ENCODE results near the gene CRAMP1. TPM values are rescaled to one million over a fixed set of nuclear protein-coding genes. Genes with fewer than 3 reads are reported as not detected.
"Not testable (repeated sequence)": the region's sequence is repeated elsewhere in the genome, so short reads cannot be mapped to it uniquely, and the experiment has no call there.

CRAMP1 gene
- total and polyA plus RNA-seq, 2 donors from 2014 or later: 2.9 to 20.0 TPM

DNA sequence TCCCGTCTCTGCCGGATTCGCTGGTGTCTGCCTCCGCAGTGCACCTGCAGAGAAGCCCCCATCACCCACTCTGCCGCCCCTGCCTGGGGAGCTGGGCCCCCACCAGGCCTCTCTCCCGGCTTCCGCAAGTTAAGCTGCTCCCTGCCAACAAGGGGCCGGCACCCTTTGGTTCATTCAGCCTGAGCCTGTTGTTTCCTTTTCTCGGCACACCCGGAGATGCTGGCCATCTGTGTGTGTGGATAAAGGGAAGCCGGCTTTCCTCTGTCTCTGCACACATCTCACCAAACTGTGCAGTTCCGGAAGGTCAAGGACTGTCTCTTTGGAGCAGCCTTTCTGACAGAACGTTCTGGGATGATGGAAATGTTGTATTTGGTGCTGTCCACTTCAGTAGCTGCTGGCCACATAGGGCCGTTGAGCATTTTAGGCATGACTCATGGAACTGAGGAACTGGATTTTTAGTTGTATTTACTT lies 100.7 kb downstream of the CRAMP1 start:
- no peak for FAIRE-seq
- no peak overlapping the region for H3K9ac ChIP-seq (ENCODE audit: low read length in 3 of 3)

DNA sequence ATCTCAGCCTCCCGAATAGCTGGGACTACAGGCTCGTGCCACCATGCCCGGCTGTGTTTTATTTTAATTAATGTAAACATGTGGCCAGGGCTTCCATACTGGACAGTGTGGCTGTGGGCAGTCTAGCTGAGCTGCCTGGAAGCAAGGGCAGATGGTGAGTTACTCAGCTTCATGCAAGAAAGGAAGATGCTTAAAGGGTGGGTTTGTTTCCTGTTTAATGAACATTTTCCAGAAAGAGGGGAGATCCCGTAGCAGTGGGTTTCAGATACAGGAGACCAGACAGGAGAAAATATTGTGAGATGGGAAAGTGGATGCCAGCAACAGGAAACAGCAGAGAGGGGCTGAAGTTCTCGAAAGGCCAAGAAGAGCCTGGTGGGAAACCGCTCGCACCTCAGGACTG lies 101.2 kb downstream of the CRAMP1 start:
- no peak for FAIRE-seq

More for the DNA sequence above, 100.7 kb downstream of the CRAMP1 start:
- intact Hi-C loops (cut with DNase I): no loop called here
- DNase-seq: no peak
- Histone ChIP-seq H3K27ac (ENCODE audit: low read depth in 2 of 2, low read length in 2 of 2) (peak overlapping the region in 1 of 2 donors; percentile 13), H3K27me3 (ENCODE audit: control insufficient read depth, insufficient read depth, low read length) (no peaks in the 10 kb centered on the region), H3K4me3 (ENCODE audit: low read length in 3 of 3) (peak overlapping the region in 1 of 3 donors; percentile 38), H3K36me3 (ENCODE audit: control insufficient read depth in 2 of 3, insufficient read depth in 3 of 3, low read length in 3 of 3) (no peaks in the 10 kb centered on the region), H3K9me3 (ENCODE audit: control insufficient read depth in 2 of 3, insufficient read depth in 1 of 3, low read length in 3 of 3) (no peaks in the 10 kb centered on the region), H3K4me1 (ENCODE audit: control insufficient read depth in 2 of 3, insufficient read depth in 2 of 3, low read depth in 1 of 3, low read length in 3 of 3) (peaks cover 0 to 12% (median 11%) of the 10 kb centered on the region in 3 donors)
- TF ChIP-seq, protein P1, sequence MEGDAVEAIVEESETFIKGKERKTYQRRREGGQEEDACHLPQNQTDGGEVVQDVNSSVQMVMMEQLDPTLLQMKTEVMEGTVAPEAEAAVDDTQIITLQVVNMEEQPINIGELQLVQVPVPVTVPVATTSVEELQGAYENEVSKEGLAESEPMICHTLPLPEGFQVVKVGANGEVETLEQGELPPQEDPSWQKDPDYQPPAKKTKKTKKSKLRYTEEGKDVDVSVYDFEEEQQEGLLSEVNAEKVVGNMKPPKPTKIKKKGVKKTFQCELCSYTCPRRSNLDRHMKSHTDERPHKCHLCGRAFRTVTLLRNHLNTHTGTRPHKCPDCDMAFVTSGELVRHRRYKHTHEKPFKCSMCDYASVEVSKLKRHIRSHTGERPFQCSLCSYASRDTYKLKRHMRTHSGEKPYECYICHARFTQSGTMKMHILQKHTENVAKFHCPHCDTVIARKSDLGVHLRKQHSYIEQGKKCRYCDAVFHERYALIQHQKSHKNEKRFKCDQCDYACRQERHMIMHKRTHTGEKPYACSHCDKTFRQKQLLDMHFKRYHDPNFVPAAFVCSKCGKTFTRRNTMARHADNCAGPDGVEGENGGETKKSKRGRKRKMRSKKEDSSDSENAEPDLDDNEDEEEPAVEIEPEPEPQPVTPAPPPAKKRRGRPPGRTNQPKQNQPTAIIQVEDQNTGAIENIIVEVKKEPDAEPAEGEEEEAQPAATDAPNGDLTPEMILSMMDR (IDR thresholded peaks at IDR 0.05; ENCODE audit: borderline replicate concordance, extremely low read depth, insufficient read depth): no peak

DNA sequence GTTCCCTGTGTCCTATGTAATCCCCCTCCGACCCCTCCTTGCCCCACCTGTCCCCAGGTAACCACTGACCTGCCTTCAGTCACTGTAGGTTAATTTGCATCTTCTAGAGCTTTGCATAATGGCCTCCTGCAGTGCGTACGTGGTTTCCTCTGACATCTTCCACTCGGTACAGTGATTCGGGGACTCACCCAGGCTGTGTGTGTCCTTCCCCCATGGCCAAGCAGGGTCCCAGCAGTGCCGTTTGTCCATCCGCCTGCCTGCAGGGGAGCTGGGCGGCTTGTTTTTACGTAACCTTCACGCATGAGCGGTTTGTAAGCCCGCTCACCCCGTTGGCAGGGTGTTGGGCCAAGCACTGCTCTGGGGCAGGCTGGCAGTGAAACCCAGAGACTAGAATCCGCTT lies 101.8 kb downstream of the CRAMP1 start:
- H3K4me3 ChIP-seq (ENCODE audit: low read length in 3 of 3): peak overlapping the region in 2 of 3 donors; percentile 30 to 38
- no peaks in the 10 kb centered on the region for H3K9me3 ChIP-seq (ENCODE audit: control insufficient read depth in 2 of 3, insufficient read depth in 1 of 3, low read length in 3 of 3)
- DNase-seq: peak; percentile 44 to 84 (median 56)
- TF ChIP-seq, protein P1 (IDR thresholded peaks at IDR 0.05; ENCODE audit: borderline replicate concordance, extremely low read depth, insufficient read depth): no peak
- intact Hi-C loops (cut with DNase I): no loop called here
- peak overlapping the region in 1 of 3 donors; percentile 38 for H3K9ac ChIP-seq (ENCODE audit: low read length in 3 of 3)
- H3K4me1 ChIP-seq (ENCODE audit: control insufficient read depth in 2 of 3, insufficient read depth in 2 of 3, low read depth in 1 of 3, low read length in 3 of 3): peaks cover 0 to 10% (median 8%) of the 10 kb centered on the region in 3 donors
- H3K36me3 ChIP-seq (ENCODE audit: control insufficient read depth in 2 of 3, insufficient read depth in 3 of 3, low read length in 3 of 3): no peaks in the 10 kb centered on the region
- no peak for FAIRE-seq
- peak overlapping the region; percentile 62 to 75 for H3K27ac ChIP-seq (ENCODE audit: low read depth in 2 of 2, low read length in 2 of 2)
- no peaks in the 10 kb centered on the region for H3K27me3 ChIP-seq (ENCODE audit: control insufficient read depth, insufficient read depth, low read length)

More for the DNA sequence above, 101.2 kb downstream of the CRAMP1 start:
- intact Hi-C loops (cut with DNase I): no loop called here
- H3K27ac ChIP-seq (ENCODE audit: low read depth in 2 of 2, low read length in 2 of 2): peak overlapping the region; percentile 13 to 62
- TF ChIP-seq, protein P1 (IDR thresholded peaks at IDR 0.05; ENCODE audit: borderline replicate concordance, extremely low read depth, insufficient read depth): no peak
- peak overlapping the region in 1 of 3 donors; percentile 38 for H3K9ac ChIP-seq (ENCODE audit: low read length in 3 of 3)
- no peaks in the 10 kb centered on the region for H3K9me3 ChIP-seq (ENCODE audit: control insufficient read depth in 2 of 3, insufficient read depth in 1 of 3, low read length in 3 of 3)
- H3K27me3 ChIP-seq (ENCODE audit: control insufficient read depth, insufficient read depth, low read length): no peaks in the 10 kb centered on the region
- H3K4me1 ChIP-seq (ENCODE audit: control insufficient read depth in 2 of 3, insufficient read depth in 2 of 3, low read depth in 1 of 3, low read length in 3 of 3): peaks cover 0 to 10% (median 8%) of the 10 kb centered on the region in 3 donors
- DNase-seq: no peak
- H3K4me3 ChIP-seq (ENCODE audit: low read length in 3 of 3): peak overlapping the region in 1 of 3 donors; percentile 38
- no peaks in the 10 kb centered on the region for H3K36me3 ChIP-seq (ENCODE audit: control insufficient read depth in 2 of 3, insufficient read depth in 3 of 3, low read length in 3 of 3)

DNA sequence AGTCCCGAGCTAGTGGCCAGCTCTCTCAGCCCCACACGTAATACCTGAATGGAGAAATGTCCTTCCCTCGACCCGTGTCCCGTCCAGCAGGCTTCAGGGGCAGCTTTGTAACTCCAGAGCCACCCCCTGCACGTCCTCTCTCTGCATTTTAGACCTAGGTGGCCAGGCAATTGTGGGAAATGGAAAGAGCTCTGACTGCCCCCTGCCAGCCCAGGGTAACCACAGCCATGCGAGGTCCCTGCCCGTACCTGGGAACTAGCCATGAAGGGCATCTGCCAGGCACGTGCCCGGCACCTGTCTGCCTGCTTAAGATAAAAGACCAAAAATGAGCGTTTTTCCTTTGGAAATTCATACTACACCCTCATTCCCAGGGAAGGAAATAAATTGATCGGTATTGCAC lies 103.1 kb downstream of the CRAMP1 start:
- DNase-seq: no peak
- H3K4me3 ChIP-seq (ENCODE audit: low read length in 3 of 3): no peak overlapping the region
- H3K9ac ChIP-seq (ENCODE audit: low read length in 3 of 3): no peak overlapping the region
- peaks cover 0 to 10% (median 8%) of the 10 kb centered on the region in 3 donors for H3K4me1 ChIP-seq (ENCODE audit: control insufficient read depth in 2 of 3, insufficient read depth in 2 of 3, low read depth in 1 of 3, low read length in 3 of 3)
- H3K27ac ChIP-seq (ENCODE audit: low read depth in 2 of 2, low read length in 2 of 2): no peak overlapping the region
- no peaks in the 10 kb centered on the region for H3K36me3 ChIP-seq (ENCODE audit: control insufficient read depth in 2 of 3, insufficient read depth in 3 of 3, low read length in 3 of 3)
- no peaks in the 10 kb centered on the region for H3K27me3 ChIP-seq (ENCODE audit: control insufficient read depth, insufficient read depth, low read length)
- intact Hi-C loops (cut with DNase I): no loop called here
- no peaks in the 10 kb centered on the region for H3K9me3 ChIP-seq (ENCODE audit: control insufficient read depth in 2 of 3, insufficient read depth in 1 of 3, low read length in 3 of 3)
- TF ChIP-seq, protein P1 (IDR thresholded peaks at IDR 0.05; ENCODE audit: borderline replicate concordance, extremely low read depth, insufficient read depth): no peak
- FAIRE-seq: no peak

DNA sequence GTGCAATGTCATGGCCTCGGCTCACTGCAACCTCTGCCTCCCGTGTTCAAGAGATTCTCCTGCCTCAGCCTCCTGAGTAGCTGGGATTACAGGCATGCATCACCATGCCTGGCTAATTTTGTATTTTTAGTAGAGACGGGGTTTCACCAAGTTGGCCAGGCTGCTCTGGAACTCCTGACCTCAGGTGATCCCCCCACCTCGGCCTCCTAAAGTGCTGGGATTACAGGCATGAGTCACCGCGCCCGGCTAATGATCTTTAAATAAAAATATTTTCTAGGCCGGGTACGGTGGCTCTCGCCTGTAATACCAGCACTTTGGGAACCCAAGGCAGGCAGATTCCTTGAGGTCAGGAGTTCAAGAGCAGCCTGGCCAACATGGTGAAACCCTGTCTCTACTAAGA lies 106.1 kb downstream of the CRAMP1 start:
- H3K9me3 ChIP-seq (ENCODE audit: control insufficient read depth in 2 of 3, insufficient read depth in 1 of 3, low read length in 3 of 3); H3K4me1 ChIP-seq (ENCODE audit: control insufficient read depth in 2 of 3, insufficient read depth in 2 of 3, low read depth in 1 of 3, low read length in 3 of 3); intact Hi-C loops (cut with DNase I); H3K36me3 ChIP-seq (ENCODE audit: control insufficient read depth in 2 of 3, insufficient read depth in 3 of 3, low read length in 3 of 3); DNase-seq; H3K9ac ChIP-seq (ENCODE audit: low read length in 3 of 3); H3K4me3 ChIP-seq (ENCODE audit: low read length in 3 of 3); FAIRE-seq; H3K27ac ChIP-seq (ENCODE audit: low read depth in 2 of 2, low read length in 2 of 2); H3K27me3 ChIP-seq (ENCODE audit: control insufficient read depth, insufficient read depth, low read length): not testable (repeated sequence)

Data from kidney (tissue), 14 donors.